CD4-positive, alpha-beta T cell treated with Interleukin-1 beta for 1 hour (primary cell): ENCODE measurements around the gene PARVA.

ENCODE experiments used
- DNase-seq, 2 donors: peaks; one replicate each; pipeline ENCODE4 v3.0.0-alpha.2; 2020 to 2022

Gene PARVA

DNA sequence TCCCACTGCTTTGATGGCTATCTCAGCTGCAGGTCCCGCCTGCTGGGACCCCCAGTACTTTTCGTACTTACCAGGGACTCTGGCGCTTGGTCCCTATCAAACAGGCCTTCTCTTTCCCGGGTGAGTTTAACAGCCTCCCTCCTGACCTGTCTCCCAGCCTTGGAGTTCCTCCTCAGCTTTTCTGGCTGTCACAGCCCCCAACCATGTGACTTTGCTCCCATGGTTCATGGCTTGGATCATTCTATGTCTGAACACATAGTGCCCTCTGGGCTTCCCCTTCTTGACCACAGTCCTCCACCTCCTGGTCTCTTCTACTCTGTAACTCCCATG lies 56.9 kb downstream of the PARVA start:
- no peak for DNase-seq

DNA sequence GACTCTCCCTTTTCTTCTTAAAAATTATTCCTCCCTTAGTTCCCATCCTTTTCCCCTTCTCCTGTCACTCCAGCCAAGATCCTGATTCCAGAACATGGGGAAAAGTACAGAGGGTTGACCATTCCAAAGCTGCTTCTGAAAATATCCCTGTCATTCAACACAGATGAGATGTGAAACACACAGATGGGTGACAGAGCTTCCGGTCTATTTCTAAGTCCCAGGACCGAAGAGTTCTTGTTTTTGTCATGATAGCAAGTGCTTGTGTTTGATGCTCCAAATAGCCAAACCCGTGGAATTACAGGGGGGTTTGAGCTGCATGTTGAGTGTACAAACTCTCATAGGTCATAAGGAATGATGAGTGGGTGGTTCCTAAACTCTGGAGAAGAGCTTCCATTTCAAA lies 57.9 kb downstream of the PARVA start:
- DNase-seq: no peak

DNA sequence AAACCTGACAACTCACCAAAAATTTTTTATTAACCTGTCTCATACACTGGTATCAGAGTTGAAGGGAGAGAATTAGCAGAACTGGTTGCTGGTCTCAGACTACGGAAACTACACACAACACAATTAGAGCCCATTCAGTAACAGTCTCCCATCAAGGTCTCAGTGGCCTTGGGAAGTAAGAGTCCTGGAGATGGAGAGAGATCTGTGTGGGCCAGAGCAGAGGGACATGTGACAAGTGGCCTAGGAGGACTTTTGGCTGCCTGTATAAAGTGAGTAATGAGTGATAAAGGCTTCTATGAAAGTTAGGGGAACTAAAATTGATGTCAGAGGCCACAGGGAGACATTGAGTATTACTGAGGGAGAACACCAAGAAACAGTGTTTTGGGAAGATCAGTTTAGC lies 58.9 kb downstream of the PARVA start:
- no peak for DNase-seq

DNA sequence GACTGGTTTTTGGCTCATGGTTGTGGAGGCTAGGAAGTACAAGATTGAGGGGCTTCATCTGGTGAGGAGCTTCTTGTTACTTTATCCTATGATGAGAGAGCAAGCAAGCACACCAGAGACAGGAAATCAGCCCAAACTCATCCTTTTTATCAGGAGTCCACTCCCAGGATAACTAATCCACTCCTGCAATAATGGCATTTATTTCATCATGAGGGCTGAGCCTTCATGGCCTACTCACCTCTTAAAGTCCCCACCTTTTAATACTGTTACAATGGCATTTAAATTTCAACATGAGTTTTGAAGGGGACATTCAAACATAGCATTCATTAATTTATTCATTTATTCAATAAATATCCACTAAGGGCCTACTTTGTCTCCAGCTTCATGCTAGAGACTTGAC lies 60.9 kb downstream of the PARVA start:
- DNase-seq: no peak

DNA sequence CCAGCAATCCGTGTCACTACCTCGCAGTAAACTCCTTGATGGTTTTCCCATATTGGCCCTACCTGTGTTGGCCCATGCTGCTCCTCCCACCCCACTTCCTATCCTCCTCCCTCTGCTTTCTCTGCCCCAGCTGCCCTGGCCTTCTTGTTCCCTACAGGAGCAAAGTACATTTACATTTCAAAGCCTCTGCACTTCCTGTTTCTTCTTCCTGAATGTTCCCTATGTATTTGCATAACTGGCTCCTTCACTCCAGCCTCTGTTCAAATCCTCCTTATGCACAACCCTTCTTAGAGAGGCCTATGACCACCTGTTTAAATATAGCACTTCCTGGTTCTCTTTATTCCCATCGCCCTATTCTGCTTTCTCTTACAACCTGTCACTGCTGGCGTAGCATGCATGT lies 62.2 kb downstream of the PARVA start:
- DNase-seq: no peak

DNA sequence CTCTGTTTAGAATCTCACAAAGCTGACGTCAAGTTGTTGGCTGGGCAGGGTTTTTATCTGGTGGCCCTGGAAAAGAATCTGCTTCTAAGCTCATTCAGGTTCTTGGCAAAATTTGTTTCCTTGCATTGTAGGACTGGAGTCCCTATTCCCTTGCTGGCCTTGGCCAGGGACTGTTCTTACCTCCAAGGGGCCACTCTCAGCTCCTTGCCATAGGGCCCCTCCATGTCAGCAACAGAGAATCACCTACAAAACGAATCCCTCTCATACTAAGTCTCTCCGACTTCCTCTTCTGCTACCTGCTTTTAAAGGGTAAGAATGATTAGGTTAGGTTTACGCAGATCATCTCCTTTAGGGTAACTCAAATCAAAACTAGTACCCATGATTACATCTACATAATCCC lies 63.2 kb downstream of the PARVA start:
- DNase-seq: no peak

DNA sequence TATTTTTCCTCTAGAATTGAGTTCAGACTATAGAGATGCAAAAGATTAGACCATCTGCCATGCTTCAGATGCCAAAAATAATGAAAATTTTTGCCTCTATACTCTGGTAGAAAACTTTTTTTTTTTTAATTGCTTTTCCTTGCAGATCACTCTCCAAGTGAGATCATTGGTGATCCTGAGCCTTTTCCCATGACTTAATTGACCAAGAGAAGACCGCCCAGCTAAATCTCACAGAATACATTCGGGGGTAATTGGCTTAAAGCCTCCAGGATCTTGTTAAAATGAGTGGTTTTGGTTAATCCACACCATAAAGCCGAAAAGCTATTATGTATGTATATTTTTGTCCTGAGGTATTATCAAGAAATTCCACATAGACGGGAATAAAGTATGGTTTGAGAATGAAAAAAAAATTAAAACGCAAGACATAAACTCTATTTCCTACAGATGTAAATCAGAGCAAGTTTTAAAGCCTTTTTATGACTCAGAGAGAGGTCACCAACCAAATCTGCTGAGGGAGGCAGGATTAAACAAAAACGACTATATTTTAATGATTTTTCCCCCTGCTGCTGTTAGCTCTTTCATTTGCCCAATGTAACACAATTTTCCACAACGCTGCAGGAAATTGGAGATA lies 64.0 kb downstream of the PARVA start:
- DNase-seq: no peak

DNA sequence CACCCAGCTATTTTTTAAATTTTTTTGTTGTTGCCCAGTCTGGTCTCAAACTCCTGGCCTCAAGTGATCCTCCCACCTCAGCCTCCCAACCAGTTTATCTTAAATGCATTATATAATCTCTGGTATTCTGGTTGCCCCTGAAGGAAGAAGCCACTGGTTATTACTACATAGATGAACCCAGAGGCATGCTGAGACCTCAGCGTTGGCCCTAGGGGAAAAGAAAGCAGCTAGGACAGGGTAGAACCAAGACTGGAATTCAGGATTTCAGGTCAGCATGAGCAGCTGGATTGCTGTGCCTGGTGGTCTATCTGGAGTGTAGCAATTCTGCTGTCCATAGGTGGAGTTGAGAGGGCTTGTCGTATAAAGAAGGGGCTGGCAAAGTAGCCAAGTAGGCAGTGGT lies 67.2 kb downstream of the PARVA start:
- no peak for DNase-seq

DNA sequence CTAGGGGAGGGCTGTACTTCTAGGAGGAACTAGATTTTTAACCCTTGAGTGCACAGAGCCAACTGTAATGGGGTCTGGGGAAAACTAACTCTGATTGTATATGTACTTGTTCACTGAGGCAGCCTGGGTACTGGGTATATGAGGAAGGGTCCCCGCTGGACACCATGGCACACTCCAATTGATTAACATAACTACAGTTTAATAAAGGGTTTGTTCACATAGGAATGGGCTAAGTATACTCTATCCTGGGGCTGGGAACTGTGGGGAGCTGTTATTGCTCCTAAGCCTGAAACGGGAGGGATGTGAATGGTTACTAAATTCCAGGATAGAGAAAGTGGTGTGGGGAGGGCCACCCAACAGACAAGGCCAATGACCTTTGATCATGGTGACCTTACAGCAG lies 67.6 kb downstream of the PARVA start:
- no peak for DNase-seq

DNA sequence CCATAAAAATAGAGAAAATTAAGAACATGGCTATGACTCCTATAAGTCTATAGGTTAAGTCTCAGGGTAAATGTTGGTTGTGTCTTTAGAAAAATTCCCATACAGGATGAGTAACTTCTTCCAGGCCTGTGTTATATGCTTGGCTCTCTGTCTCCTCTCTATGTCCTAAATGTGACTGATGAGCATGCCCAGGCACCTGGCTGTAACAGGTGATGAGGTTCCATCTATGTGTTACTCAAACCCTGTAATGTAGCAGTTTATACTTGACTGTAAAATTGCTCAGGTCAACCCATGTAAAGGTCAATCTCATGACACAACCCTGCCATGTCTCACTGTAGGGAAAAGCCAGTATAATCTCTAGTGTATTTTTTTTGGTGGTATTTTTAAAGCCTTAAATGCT lies 69.5 kb downstream of the PARVA start:
- DNase-seq: no peak

DNA sequence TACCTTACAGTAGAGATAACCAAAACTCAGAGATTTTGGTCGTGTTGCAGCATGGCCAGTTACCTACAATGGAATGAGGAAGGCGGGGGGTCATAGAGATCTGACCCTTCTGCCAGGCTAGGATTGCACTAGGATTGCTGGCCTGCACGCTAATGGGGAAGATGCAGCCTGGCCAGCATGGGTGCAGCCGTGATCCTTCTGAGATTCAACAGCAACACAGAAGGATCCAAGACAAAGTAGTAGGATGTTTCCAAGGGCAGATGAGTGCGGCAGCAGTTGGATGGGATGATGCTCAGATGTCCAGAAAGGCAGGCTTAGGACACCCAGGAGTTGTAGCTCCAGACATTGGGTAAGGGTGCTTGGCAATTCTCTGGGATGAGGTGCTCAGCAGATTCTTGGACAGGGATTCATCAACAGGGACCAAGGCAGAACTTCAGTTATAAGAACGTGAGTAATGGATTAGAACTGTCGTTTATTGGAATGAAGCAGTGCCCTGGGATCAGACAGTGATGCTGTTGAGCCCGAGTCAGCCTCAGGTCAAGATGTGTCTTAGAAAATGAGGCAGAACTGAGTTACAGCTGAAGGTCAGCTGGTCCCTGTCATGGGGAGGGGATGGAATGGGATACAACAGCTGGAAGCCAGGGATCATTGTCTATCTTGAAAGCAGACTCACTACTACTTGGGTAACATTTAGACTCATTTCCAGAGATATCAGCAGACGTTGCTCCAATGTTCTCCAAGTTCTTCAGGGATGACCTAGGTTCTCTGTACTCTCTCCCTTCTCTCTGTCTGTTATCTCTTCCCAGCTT lies 71.0 kb downstream of the PARVA start:
- DNase-seq: no peak

DNA sequence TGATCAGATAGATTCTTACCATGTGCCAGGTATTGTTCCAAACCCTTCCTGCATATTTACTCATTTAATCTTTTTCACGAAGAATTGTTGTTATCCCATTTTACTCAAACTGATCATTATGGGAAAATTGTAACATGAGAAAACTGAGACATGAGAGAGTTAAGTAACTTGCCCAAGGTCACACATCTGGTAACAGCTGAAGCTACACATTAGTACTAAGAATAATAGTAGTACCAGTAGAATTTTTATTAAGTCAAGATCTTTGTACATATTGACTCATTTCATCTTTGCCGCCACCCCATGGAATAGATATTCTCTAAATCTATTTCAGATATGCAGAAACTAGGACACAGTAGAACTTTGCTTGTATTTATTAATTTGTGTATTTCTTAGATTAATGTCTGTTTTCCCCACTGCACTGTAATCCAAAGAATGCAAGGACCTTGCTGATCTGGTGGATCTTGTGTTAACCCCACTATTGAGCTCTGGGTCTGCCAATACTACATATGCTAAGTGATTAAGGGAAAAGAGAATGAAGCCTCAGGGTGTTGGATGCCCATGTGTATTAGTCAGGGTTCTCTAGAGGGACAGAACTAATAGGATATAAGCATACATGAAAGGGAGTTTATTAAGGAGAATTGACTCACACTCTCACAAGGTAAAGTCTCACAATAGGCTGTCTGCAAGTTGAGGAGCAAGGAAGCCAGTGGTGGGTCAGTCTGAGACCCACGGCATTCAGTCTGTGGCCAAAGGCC lies 72.8 kb downstream of the PARVA start:
- no peak for DNase-seq

DNA sequence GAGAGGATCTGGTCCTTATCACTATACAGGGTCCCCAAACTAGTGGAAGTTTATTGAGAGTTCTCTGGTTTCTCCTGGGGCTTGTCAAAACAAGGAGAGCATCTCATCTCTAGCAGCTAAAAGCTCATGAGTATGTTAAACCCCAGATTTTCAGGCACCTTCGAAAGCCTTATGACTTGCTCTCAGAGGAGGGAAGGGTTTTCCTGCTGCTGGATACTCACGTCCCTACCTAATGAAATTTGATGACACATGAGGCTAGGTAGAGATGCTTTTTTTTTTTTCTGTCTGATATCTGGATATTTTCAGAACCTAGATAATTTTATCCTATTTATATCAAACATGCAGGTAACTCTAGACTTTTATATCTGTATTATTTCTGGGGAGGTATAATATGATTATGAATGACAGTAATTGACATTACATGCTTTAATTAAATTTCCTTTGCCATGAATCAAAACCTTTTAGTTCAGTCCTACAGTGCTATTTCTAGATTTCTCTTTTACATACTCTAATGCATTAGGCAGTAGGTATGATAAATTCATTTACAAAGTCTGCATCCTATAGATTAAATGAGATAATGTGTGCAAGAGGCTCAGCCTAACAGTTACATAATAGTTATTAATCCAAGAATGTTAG lies 73.9 kb downstream of the PARVA start:
- DNase-seq: no peak

DNA sequence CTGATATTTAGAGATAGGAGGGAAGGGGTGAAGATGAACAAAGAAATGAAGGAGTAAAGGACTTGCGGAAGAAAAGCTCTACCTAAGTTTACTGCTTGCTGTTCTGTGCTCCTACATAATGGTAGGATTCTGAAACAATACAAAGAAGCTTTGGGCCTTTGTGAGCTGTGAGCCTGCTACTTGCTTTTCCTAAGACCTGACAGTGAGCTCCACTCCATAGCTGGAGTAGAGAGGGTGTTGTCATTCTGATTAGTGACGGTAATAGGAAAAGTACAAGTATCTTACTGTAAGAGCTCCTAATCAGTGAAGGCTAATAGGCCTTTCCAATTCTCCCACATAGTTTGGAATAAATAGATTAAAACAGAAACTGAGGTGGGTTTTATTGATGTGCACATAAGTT lies 75.9 kb downstream of the PARVA start:
- no peak for DNase-seq

DNA sequence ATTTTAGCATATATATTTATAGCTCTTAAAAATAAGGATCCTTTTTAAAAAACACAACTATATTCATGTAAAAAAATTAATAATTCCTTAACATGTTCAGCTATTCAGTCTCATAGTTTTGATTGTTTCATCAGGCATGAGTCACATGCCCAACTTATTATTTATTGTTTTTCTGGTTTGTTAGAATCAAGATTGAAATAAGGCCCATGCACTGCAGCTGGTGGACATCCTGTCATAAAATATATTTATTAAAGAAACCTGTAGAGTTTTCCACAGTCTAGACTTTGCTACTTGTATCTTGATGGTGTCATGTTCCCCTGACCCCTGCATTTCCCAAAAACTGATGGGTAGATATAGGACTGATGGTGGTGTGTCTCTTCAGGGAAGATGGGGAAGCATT lies 77.4 kb downstream of the PARVA start:
- no peak for DNase-seq

DNA sequence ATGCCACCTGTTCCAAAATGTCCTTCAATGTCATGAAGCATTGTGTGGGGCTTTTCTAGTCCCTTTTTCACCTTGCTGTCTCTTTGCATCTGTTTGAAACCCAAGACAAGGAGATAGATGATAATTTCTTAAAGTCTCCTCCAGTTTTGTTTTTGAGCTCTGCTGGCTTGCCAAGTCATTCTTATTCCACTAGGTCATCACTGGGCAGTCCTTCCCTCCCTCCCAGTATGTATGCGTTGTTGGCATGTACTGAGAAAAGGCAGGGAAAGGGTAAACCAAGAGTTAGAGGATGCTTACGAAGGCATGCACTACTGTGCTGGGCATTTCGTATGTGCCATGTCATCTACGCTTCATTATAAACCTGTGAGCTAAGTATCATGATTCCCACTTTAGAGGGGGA lies 78.6 kb downstream of the PARVA start:
- DNase-seq: no peak

DNA sequence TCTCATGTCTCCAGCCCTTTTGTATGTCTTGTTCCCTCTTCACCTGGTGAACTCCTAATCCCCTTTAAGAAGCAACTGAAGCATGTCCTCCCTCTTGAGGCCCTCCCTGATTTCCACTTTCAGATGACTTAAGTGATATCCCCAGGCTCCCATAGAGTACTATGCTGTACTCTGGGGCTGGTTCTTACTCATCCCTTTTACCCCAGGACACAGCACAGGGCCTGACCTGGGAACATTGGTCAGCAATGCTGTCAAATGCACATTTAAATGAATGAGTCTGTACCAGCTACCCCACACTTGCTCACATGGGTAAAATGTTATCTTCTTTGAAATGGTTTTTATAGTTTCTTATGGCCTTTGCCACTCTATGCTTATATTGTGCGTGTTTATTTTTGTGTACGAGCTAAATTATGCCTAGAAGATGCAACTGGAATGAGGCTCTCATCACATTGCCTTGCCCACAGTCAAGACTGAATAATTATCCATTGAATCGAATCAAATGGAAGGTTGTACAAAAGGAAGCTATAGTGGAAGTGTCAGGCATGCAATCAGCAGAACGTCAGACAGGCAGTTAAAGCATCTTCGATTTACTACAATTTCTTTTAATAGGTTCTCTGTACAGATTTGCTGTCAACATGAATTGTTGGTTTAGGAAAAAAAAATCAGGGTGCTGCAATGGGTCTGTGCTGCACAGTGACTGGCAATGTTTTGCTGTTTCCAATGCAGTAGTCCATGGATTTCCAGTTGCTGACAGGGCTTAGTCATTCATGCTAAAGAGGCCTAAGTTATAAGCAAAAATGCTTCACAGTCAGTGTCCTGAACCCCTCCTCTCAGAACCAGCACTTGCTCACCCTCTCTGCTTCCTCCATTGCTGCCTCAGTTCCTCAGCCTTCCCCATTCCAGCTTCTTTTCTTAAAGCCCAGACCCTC lies 79.5 kb downstream of the PARVA start:
- no peak for DNase-seq

DNA sequence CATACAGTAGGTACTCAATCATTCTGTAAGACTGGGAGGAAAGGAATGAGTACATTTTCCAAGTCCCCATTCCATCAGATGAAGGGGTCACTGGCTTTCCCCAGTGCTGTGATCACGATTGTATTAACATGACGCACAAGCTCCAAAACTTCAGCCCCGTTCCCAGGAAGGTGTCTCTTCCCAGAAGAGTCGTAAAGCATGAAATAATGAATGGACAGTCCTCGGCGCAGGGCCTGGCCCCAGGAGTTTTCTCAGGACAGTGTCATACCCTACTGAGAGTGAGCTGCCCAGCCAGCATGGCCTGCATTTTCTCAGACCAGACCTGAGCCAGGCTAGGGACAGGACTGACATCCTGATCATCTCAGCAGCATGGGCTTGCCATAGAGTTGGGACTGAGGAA lies 80.7 kb downstream of the PARVA start:
- DNase-seq: no peak

DNA sequence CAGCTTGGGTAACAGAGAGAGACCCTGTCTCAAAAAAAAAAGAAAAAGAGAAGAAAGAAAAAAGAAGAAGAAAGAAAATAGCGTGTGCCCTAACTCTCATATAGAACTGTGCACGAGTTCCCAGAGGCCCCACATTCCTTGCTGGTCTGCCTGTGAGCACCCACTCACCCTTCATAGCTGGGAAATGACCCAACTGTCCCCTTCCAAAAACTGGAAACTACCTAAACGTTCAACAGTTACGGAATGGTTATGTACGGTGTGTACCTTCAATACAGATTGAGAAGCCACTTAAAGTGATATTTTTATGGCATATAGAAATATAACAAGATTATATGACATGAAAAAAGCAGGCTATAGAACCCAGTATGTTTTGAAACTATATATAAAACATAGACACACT lies 82.0 kb downstream of the PARVA start:
- DNase-seq: no peak

DNA sequence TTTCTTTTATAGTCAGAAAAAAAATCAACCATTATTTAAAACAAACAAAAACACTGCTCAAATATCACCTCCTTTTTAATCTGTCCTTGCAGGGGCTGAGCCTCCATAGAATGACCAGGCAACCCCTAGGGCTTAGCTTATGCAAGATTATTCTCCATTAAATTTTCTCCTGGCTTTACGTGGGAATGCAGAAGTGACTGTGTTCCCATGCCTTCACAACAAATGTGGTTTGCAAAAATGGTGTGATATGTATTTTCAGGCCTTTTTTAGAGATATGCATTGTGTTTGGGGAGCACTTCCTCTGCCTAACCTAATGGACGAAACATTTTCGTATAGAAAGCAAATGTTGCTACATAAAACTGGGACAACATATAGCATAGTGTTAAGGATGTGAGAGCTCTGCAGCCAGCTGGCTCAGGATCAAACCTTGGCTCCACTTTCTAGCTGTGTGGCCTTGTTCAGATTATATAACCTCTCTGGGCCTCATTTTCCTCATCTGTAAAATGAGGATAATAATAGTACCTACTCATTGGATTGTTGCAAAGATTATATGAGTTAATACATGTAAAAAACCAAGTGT lies 82.6 kb downstream of the PARVA start:
- no peak for DNase-seq

DNA sequence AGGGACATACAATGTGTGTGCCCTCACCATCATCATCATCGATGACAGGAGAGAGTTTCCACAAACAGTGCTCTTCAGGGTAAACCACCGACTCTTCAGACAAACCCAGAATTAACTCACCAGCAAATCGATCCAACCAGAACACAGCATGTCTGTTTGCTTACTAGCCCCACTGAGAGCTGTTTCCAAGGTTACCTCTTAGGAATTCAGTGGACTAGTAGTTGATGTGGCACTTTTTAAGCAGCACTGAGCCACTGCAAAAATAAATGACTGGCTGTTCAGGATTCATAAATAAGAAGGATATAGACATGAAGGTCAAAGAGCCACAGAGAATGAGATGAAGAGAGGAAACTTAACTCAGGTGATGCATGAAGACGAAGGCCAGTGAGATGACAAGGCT lies 83.1 kb downstream of the PARVA start:
- no peak for DNase-seq

DNA sequence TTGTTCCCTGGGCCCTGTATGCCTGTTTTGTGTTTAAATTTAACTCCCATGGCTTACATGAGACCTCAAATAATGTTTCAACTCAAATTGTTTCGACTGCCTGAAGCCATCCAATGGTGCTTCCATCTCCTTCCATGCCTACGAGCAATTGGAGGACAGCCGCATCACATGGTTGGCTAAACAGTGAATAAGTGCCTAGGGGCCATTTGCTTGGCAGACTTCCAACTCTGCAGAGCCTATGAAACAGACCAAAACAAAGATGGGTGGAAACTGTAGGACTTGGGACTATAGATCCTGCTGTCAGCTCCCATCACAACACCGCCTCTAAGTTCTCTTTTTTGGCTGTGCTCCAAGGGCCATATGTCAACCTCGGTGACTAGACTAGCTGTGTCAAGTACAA lies 84.1 kb downstream of the PARVA start:
- DNase-seq: no peak
